Ovary (tissue), 9 donors: ENCODE data around the gene COPS7B. TPM values are rescaled to one million over a fixed set of nuclear protein-coding genes. Genes with fewer than 3 reads are reported as not detected.

ENCODE experiments used
- DNase-seq, 5 donors: peaks; one replicate each; pipeline ENCODE4 v3.0.0-alpha.2; 2019 to 2020
- H3K27ac ChIP-seq, 2 donors: fragments of 200-600 bp; one replicate each; pipeline versions ENCODE4 v1.5.1 to v1.8.0; 2019 to 2022
- H3K27me3 ChIP-seq: fragments of 200-600 bp; one replicate; pipeline ENCODE4 v1.8.0; 2022
- H3K36me3 ChIP-seq: fragments of 200-600 bp; sonication (generic); one replicate; pipeline ENCODE4 v1.5.1; 2019
- H3K4me1 ChIP-seq: one replicate; pipeline ENCODE4 v1.8.1; 2013; ENCODE audit warnings: mild to moderate bottlenecking, moderate library complexity; ENCODE audit not compliant: insufficient read depth
- H3K4me3 ChIP-seq: fragments of 200-600 bp; sonication (generic); one replicate; pipeline ENCODE4 v1.5.1; 2017
- H3K9me3 ChIP-seq, 2 donors: fragments of 200-600 bp in 1 of 2; sonication (generic) in 1 of 2; one replicate each; pipeline versions ENCODE4 v1.5.1 to v1.8.1; 2013 to 2019; ENCODE audit warnings: mild to moderate bottlenecking in 1 of 2, moderate library complexity in 1 of 2
- CTCF ChIP-seq, 3 donors: fragments of 450-650 bp in 2 of 3; fragments of 200-600 bp in 1 of 3; IDR thresholded peaks; one replicate each; pipeline versions ENCODE4 v1.5.1 to v1.8.0; 2016 to 2022; ENCODE audit warnings: antibody characterized with exemption in 3 of 3, mild to moderate bottlenecking in 1 of 3
- EP300 ChIP-seq: sonication (generic); formaldehyde crosslinking; IDR thresholded peaks from one replicate; pipeline ENCODE4 v1.6.1; 2017; ENCODE audit warnings: antibody characterized with exemption
- POLR2A ChIP-seq: fragments of 450-650 bp; IDR thresholded peaks from one replicate; pipeline ENCODE4 v1.6.1; 2017; ENCODE audit warnings: antibody characterized with exemption, mild to moderate bottlenecking, moderate library complexity
- WGBS, 3 donors: extraction: QIAGEN DNeasy Blood & Tissue Kit in 1 of 3; methylation state at CpG; one replicate each; pipeline versions ENCODE4 v1.1.5 to v1.1.7; 2013 to 2017; 5-methylcytosine and 5-hydroxymethylcytosine counted together
- intact Hi-C, 4 donors: fragments of 100-400 bp; cut with DNase I; formaldehyde crosslinking; loops; one replicate each; pipeline versions ENCODE4 v1.11.0 to v1.15.1; 2022 to 2023
- polyA plus RNA-seq, 2 donors: library from polyadenylated mRNA; stranded (reverse); fragments of 200-250 nt in 1 of 2; fragments of 350-450 nt in 1 of 2; fragmentation: Illumina TruSeq in 1 of 2; extraction: RNeasy Lipid Tissue Mini Kit (QIAGEN cat#74804) in 1 of 2; gene quantifications; one replicate each; pipeline ENCODE4 v1.2.3, GENCODE V29; 2013 to 2014
- total RNA-seq, 7 donors: library from RNA; depleted of rRNA in 2 of 7; stranded (reverse); fragments of >200 nt in 2 of 7; fragmentation: NEBNext Ultra II Directional in 3 of 7; extraction: Animal tissue kit (Norgen Biotek cat#: 25700) in 3 of 7; gene quantifications; one replicate each; pipeline versions ENCODE4 v1.1.0 to v1.2.4, GENCODE V29; 2016 to 2023
- donor health status: DM: no; HTN: no; CAD: no; lungs with moderate emphysema.
- donor health status: DM: no; HTN: no; CAD: no.
- donor health status: Bipolar disorder and iron deficiency.
- donor health status: DM: yes; HTN: yes; CAD: no.
- donor health status: DM: no; HTN: no; CAD: no.
- donor health status: DM: yes; HTN: yes; CAD: no.

COPS7B gene
- total and polyA plus RNA-seq, 9 donors = 16.9 to 30.8 (median 24.8) TPM

DNA sequence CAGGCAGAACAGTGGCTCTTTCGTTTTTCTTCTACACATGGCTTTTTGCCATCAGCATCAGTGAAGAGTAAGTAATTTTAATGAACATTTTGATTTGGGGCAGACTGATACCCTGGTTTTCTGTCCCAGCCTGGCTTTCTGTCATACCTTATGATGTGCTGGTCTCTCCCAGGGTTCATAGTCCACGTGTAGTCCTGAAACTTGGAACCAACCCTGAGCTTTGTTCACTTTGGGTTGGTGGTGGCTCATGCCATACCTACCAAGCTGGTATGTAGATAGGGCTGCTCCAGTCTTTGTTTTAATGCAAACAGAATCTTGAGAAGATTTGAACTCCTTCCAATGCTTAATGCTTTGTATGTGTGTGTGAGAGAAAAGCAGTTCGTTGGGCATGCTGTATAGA is 4.9 kb downstream of the COPS7B start:
- Histone ChIP-seq H3K4me1 (peaks cover 4% of the 10 kb centered on the region), H3K4me3 (no peak overlapping the region), H3K36me3 (no peaks in the 10 kb centered on the region), H3K27ac (no peak overlapping the region), H3K27me3 (no peaks in the 10 kb centered on the region), H3K9me3 (no peaks in the 10 kb centered on the region)
- TF ChIP-seq POLR2A (no peak), CTCF (IDR thresholded peaks at IDR 0.05) (no peak), EP300 (no peak)
- no peak for DNase-seq
- intact Hi-C loops = no loop called here
- 57 to 65% (median 62%) methylated on average over 3 of the region's 3 CpGs for WGBS, 3 donors

DNA sequence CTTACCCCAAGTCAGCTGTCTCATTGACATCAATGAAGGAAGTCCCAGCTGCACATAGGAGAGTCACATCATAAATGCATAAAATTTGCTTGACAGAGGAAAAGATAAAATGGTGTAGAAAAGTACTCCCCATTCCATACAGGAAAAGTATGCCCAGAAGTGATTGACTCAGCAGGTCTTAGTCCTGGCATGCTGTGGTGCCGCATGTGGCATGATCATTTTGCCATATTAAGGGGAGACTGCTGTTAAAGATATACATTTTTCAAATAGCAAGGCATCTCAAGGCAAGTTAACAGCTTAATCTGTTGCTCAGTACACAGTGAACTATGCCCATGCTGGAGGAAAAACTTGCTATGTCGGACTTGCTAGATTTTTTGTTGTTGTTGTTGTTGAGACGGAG is 8.1 kb downstream of the COPS7B start:
- intact Hi-C loops = no loop called here
- H3K27me3 ChIP-seq = no peaks in the 10 kb centered on the region
- no peaks in the 10 kb centered on the region for H3K4me1 ChIP-seq
- no peaks in the 10 kb centered on the region for H3K9me3 ChIP-seq
- H3K36me3 ChIP-seq = no peaks in the 10 kb centered on the region
- TF ChIP-seq POLR2A (no peak), CTCF (IDR thresholded peaks at IDR 0.05) (no peak), EP300 (no peak)
- no peak overlapping the region for H3K27ac ChIP-seq
- no peak for DNase-seq
- WGBS, 3 donors = 89 to 97% (median 93%) methylated on average over 3 of the region's 3 CpGs
- H3K4me3 ChIP-seq = no peak overlapping the region

GRCh38 chr2:231795525-231796327 is 9.5 kb downstream of the COPS7B start:
- no peak for TF ChIP-seq CTCF (IDR thresholded peaks at IDR 0.05)
- no peak for TF ChIP-seq EP300
- TF ChIP-seq POLR2A = no peak
- H3K4me1 ChIP-seq = no peaks in the 10 kb centered on the region
- H3K9me3 ChIP-seq = no peaks in the 10 kb centered on the region
- no peaks in the 10 kb centered on the region for H3K27me3 ChIP-seq
- DNase-seq = no peak
- H3K36me3 ChIP-seq = no peaks in the 10 kb centered on the region
- WGBS, 3 donors = 75 to 79% (median 78%) methylated on average over 9 of the region's 9 CpGs
- intact Hi-C loops = no loop called here
- H3K4me3 ChIP-seq = no peak overlapping the region
- H3K27ac ChIP-seq = no peak overlapping the region

DNA sequence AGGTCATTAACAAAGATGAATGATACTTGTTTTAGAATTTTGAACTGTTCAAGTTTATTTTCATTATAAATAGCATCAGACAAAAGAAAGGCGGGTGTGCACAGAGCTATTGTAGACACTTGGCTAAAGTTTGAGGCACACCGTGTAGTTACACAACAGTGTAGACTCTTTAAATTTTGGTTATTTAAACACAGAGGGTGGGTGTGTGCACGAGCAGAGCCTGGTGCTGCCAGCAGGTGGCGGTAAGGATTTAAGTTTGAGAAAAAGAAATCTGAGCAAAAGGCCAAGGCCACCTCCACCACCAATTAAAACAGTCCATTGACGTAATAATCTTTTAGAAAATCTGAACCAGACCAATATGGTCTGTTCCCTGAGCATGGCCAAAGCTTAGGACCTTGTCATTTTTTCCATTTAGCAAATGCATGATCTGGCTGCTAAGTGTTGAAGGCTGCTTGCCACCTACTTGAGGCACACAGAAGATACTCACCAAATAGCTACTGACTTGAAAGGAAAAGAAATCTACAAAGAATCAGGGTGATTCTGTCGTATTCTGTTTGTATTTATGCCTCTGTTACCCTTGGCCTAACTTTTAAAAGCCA is 14.3 kb downstream of the COPS7B start:
- WGBS, 3 donors = 41 to 45% (median 42%) methylated on average over 6 of the region's 6 CpGs
- no peak overlapping the region for H3K27ac ChIP-seq
- intact Hi-C loops = no loop called here
- H3K36me3 ChIP-seq = no peaks in the 10 kb centered on the region
- H3K4me1 ChIP-seq = no peaks in the 10 kb centered on the region
- H3K4me3 ChIP-seq = no peak overlapping the region
- H3K9me3 ChIP-seq = no peaks in the 10 kb centered on the region
- H3K27me3 ChIP-seq = no peaks in the 10 kb centered on the region
- TF ChIP-seq CTCF (IDR thresholded peaks at IDR 0.05) = no peak
- no peak for TF ChIP-seq POLR2A
- no peak for TF ChIP-seq EP300
- no peak for DNase-seq
